GM10266 (cell line): Measurements from ENCODE around the gene RILPL1.

Experiments
- DNase-seq: peaks from one replicate; pipeline ENCODE4 v3.0.0; 2012; ENCODE audit errors: extremely low spot score
- TF ChIP-seq, protein P1 (sequence below): IDR thresholded peaks from 2 replicates; pipeline ENCODE4 v1.5.1; 2012; ENCODE audit warnings: mild to moderate bottlenecking, low read depth; ENCODE audit not compliant: control insufficient read depth, insufficient read depth; ENCODE audit errors: missing control alignments

RILPL1 gene

DNA sequence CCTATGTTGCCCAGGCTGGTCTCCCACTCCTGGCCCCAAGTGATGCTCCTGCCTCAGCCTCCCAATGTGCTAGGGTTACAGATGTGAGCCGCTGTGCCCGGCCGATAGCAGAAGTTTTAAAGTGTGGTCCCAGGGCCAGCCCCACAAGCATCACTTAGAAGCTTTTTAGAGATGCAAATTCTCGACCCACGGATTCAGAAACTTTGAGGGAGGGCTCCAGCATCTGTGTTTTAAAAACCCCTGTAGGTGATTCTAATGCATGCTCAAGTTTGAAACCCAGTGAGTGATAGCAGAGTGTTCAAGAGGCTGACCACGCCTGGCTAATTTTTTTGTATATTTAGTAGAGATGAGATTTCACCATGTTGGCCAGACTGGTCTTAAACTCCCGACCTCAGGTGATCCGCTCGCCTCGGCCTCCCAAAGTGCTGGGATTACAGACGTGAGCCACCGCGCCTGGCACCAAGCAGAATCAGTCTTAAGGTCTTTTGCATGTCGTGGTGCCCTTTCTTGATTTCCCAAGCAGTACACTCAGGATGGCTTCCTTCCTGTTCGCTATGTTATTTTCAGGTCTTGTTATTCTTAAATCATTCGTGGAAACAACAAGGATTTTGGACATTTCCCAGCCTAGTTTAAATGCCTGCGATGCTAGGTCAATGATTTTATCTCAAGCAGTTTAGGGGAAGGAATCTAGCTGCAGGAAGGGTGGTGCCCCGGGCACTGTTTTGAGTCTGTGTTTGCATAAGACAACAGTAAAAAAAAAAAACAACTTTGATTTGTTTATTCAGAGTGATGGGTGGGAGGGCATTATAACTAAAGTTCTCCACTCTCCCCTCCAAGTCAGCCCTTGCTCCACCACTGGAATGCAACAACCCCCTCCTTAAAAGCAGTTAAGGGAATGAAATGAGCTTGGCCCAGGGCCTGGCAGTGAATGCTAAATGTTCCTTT lies 87.9 kb downstream of the RILPL1 start:
- no peak for DNase-seq
- TF ChIP-seq, protein P1, sequence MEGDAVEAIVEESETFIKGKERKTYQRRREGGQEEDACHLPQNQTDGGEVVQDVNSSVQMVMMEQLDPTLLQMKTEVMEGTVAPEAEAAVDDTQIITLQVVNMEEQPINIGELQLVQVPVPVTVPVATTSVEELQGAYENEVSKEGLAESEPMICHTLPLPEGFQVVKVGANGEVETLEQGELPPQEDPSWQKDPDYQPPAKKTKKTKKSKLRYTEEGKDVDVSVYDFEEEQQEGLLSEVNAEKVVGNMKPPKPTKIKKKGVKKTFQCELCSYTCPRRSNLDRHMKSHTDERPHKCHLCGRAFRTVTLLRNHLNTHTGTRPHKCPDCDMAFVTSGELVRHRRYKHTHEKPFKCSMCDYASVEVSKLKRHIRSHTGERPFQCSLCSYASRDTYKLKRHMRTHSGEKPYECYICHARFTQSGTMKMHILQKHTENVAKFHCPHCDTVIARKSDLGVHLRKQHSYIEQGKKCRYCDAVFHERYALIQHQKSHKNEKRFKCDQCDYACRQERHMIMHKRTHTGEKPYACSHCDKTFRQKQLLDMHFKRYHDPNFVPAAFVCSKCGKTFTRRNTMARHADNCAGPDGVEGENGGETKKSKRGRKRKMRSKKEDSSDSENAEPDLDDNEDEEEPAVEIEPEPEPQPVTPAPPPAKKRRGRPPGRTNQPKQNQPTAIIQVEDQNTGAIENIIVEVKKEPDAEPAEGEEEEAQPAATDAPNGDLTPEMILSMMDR = no peak

DNA sequence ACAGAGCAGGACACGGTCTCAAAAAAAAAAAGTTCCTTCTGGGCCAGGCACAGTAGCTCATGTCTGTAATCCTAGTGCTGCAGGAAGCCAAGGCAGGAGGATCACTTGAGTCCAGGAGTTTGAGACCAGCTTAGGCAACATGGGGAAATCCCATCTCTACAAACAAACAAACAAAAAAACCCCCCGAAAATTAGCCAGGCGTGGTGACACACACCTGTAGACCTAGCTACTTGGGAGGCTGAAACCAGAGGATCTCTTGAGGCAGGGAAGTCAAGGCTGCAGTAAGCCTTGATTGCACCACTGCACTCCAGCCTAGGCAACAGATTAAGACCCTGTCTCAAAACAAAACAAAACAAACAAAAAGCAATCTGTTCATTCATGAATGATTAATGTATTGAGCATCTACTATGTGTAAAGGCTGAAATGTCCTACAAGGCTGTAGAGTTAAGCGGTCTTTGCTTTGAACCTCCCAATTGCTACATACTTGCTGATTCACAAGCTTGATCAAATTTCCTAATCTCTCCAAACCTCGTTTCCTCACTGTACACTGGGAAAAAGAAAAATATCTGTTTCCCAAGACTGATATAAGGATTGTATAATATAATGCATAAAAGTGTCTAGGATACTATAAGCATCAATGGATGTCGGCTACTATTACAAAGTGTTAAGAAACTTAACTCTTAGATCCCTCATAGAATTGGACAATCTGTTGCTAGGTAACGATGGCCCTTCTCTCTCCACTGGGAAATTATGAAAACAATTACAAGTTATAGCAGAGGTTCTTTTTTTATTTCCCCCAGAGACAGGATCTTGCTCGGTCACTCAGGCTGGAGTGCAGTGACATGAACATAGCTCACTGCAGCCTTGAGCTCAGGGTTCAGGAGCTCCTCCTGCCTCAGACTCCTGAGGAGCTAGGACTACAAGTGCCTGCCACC lies 89.2 kb downstream of the RILPL1 start:
- DNase-seq = no peak
- TF ChIP-seq, protein P1 = no peak

DNA sequence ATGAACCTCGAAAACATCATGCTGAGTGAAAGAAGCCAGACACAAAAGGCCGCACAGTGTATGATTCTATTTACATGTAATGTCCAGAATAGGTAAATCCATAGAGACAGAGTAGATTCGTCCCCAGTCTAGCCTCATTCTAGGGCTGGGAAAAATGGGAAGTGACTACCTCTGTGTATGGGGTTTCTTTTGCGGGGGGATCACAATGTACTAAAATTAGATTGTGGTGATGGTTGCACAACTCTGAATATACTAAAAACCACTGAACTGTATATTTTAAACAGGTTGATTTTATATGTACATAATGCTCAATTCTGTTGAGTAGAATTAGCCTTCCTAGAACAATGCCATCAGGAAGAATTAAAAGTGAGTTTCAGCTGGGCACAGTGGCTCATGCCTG lies 90.7 kb downstream of the RILPL1 start:
- DNase-seq = no peak
- TF ChIP-seq, protein P1 = no peak

DNA sequence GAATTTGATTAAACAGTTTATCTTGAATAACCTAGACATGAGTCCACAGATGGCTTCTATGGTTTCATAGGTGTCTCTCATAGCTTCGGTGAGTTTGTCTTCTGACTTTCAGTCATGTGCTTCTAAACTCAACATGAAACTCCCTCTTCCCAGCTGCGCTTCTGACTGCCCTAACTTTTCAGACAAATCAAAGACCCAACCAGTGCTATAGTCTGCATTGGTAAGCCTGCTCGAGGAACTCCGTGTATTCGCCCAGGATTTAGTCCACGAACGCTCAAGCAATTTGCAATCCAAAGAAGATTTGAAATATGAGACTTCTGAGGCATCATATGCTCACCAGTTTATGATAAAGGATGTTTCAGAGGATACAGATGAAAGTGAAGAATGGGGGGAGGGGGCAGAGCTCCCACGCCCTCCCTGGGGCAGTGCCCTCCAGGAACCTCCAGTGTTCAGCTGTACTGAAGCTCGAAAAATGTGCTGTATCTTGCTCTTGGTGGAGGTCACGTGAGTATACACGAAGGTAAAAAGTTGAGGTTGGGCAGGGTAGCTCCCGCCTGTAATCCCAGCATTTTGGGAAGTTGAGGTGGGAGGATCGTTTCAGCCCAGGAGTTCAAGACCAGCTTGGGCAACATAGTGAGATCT lies 91.9 kb downstream of the RILPL1 start:
- TF ChIP-seq, protein P1 = no peak
- peak; percentile 57 for DNase-seq

DNA sequence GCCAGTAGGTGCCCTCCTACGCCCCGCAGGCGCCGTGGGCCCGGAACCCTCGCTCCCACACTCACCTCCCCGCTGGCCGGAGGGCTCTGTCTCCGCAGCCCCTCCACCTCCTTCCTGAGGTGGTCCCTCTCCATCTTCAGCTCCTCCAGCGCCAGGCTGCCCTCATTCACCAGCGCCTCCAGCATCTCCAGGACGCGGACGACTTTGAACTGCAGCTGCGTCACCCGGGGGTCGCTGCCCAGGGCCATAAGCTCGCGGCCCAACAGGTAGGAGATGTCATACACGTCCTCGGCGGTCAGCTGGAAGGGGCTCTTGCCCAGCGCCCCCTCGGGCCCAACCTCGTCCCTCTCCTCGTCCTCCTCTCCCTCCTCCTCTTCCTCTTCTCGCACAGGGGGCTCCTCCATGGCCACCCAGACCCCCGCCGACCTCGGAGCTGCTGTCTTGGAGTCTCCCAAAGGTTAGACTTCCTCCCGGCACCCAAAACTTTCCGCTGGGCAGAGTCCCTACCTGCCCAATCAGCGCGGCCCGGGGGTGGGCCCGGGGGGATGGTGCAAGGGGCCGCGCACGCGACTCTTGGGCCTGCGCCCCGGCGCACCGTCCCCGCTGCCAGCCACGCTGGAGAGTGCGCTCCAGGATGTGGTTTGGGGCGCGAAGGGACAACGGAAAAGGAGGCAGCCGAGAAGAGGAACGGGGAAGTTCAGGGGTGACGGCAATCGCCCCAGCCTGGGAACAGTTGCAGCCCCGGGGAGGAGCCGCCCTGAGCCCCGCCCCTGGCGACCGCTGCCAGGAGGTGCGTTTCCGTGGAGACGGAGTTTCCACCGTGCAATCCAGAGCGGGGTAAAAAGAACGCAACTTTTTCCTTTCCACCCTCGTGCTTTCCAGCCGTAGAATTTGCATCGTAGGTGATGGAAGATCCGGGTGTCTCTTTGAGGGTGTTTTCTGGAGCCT lies 97.2 kb downstream of the RILPL1 start, which contains the start of gene RILPL2:
TSS of gene RILPL2 (minus strand) at position 668 of the 948 bp plus-strand sequence. CDS start at position 404, 264 bp downstream.
- TF ChIP-seq, protein P1 = no peak
- peak; percentile 88 for DNase-seq

DNA sequence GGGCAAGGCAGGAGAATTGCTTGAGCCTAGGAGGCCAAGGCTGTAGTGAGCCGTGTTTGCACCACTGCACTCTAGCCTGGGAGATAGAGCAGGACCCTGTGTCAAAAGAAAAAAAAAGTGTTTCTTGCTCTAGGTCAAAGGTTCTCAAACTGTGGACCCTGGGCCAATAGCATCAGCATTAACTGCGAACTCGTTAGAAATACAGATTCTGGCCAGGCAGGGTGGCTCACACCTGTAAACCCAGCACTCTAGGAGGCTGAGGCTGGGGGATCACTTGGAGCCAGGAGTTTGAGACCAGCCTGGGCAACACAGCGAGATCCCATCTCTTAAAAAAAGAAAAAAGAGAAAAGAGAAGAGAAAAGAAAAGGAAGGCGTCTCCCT lies 97.9 kb downstream of the RILPL1 start:
- TF ChIP-seq, protein P1 = no peak

More for the DNA sequence above, 97.9 kb downstream of the RILPL1 start:
- no peak for DNase-seq
